Endothelial cell of umbilical vein (primary cell): ENCODE results near the gene MAPT. TPM values are rescaled to one million over a fixed set of nuclear protein-coding genes. Genes with fewer than 3 reads are reported as not detected.

Experiments
- BruUV-seq: library from RNA; stranded (reverse); fragments of 400-500 nt; replicated peaks from 2 replicates; lab custom pipeline; 2021; lab: Mats Ljungman, UMichigan
- CTCF ChIA-PET: fragments of 300-600, 350-600 bp; sonication (Branson Sonifier 250); formaldehyde crosslinking; loops from one replicate; lab custom pipeline; 2021; ENCODE audit warnings: antibody characterized with exemption, inconsistent platforms; lab: Charles Lee
- POLR2A ChIA-PET: fragments of 300-600, 350-600 bp; sonication (Branson Sonifier 250); formaldehyde crosslinking; loops from one replicate; lab custom pipeline; 2021; ENCODE audit warnings: antibody characterized with exemption, inconsistent platforms; lab: Charles Lee
- DNase-seq: peaks from one replicate; pipeline ENCODE4 v3.0.0-alpha.2; 2011; ENCODE audit warnings: low read depth, low spot score
- FAIRE-seq: peaks from 2 replicates; lab custom pipeline; 2011; peaks lifted over from hg19 to GRCh38; lab: Jason Lieb, UNC
- H2AFZ ChIP-seq: 2 replicates; pipeline ENCODE4 v1.6.0; 2012; ENCODE audit warnings: low read depth, low read length, control low read depth, inconsistent platforms
- H3K27ac ChIP-seq: 2 replicates; pipeline ENCODE4 v1.5.1; 2011; ENCODE audit warnings: low read depth, mild to moderate bottlenecking, control low read depth, low read length, moderate library complexity; ENCODE audit not compliant: insufficient read depth
- H3K27me3 ChIP-seq, 2 experiments: 2 replicates each; pipeline versions ENCODE4 v1.6.0 to v1.6.1; 2011; ENCODE audit warnings: low read length in 2 of 2, mixed read lengths in 1 of 2; ENCODE audit not compliant: control insufficient read depth in 2 of 2, insufficient read depth in 2 of 2
- H3K36me3 ChIP-seq, 2 experiments: 2 replicates in 1 of 2; 3 replicates in 1 of 2; pipeline ENCODE4 v1.5.1; 2011; ENCODE audit warnings: low read length in 2 of 2, mild to moderate bottlenecking in 1 of 2, moderate library complexity in 1 of 2; ENCODE audit not compliant: control insufficient read depth in 2 of 2, insufficient read depth in 2 of 2; ENCODE audit errors: extremely low read depth in 1 of 2
- H3K4me1 ChIP-seq: 3 replicates; pipeline ENCODE4 v1.5.1; 2011; ENCODE audit warnings: mild to moderate bottlenecking, low read length; ENCODE audit not compliant: control insufficient read depth, insufficient read depth; ENCODE audit errors: extremely low read depth
- H3K4me2 ChIP-seq: 2 replicates; pipeline ENCODE4 v1.6.1; 2011; ENCODE audit warnings: low read length, control low read depth, mixed read lengths; ENCODE audit not compliant: insufficient read depth
- H3K4me3 ChIP-seq, 3 experiments: fragments of 200-600 bp in 1 of 3; sonication (generic), shearing (Covaris generic) in 1 of 3; replicated peaks in 1 of 3; 2 replicates each; pipeline ENCODE4 v1.5.1; 2011 to 2016; ENCODE audit warnings: control low read depth in 3 of 3, low read length in 3 of 3, mild to moderate bottlenecking in 2 of 3, inconsistent platforms in 1 of 3, low read depth in 1 of 3, moderate library complexity in 1 of 3; ENCODE audit not compliant: insufficient read depth in 1 of 3
- H3K79me2 ChIP-seq: 2 replicates; pipeline ENCODE4 v1.6.0; 2012; ENCODE audit warnings: low read length, inconsistent platforms; ENCODE audit not compliant: control insufficient read depth, insufficient read depth
- H3K9ac ChIP-seq: replicated peaks from 2 replicates; pipeline ENCODE3; 2011; ENCODE audit warnings: low read length, control low read depth; ENCODE audit not compliant: insufficient read depth; ENCODE audit errors: extremely low read depth
- H3K9me1 ChIP-seq: replicated peaks from 3 replicates; pipeline ENCODE4 v1.6.0; 2011; ENCODE audit warnings: mild to moderate bottlenecking, low read length; ENCODE audit not compliant: control insufficient read depth, insufficient read depth; ENCODE audit errors: extremely low read depth
- H3K9me3 ChIP-seq: replicated peaks from 2 replicates; pipeline ENCODE4 v1.5.1; 2012; ENCODE audit warnings: low read length, inconsistent platforms; ENCODE audit not compliant: control insufficient read depth, insufficient read depth
- H4K20me1 ChIP-seq: replicated peaks from 2 replicates; pipeline ENCODE3; 2011; ENCODE audit warnings: mild to moderate bottlenecking, low read length; ENCODE audit not compliant: control insufficient read depth, insufficient read depth; ENCODE audit errors: extremely low read depth
- CTCF ChIP-seq, 2 donors: IDR thresholded peaks; 1 replicate in 1 of 2; 2 replicates in 1 of 2; pipeline ENCODE4 v1.5.1; 2011; ENCODE audit warnings: low read length in 2 of 2, mild to moderate bottlenecking in 2 of 2, moderate library complexity in 2 of 2, control low read depth in 1 of 2, inconsistent platforms in 1 of 2, low read depth in 1 of 2; ENCODE audit not compliant: insufficient read depth in 1 of 2; ENCODE audit errors: extremely low read depth in 1 of 2
- EZH2 ChIP-seq: IDR thresholded peaks from 2 replicates; pipeline ENCODE4 v1.6.1; 2012; ENCODE audit warnings: borderline replicate concordance, low read depth, mild to moderate bottlenecking, moderate library complexity, low read length, inconsistent platforms; ENCODE audit not compliant: severe bottlenecking
- FOS ChIP-seq: IDR thresholded peaks from 2 replicates; pipeline ENCODE4 v1.6.1; 2011; ENCODE audit warnings: mild to moderate bottlenecking, low read length, moderate library complexity, borderline replicate concordance; ENCODE audit not compliant: insufficient read depth
- GATA2 ChIP-seq: IDR thresholded peaks from 2 replicates; pipeline ENCODE4 v1.7.0; 2011; ENCODE audit warnings: low read depth, mild to moderate bottlenecking, moderate library complexity, mixed read lengths, low read length; ENCODE audit not compliant: insufficient read length, insufficient read depth
- JUN ChIP-seq: IDR thresholded peaks from 2 replicates; pipeline ENCODE4 v1.6.1; 2011; ENCODE audit warnings: borderline replicate concordance, low read depth; ENCODE audit not compliant: insufficient read length, insufficient read depth
- MYC ChIP-seq: IDR thresholded peaks from one replicate; pipeline ENCODE4 v1.6.1; 2011; ENCODE audit warnings: mild to moderate bottlenecking, low read depth, low read length
- POLR2A ChIP-seq: IDR thresholded peaks from 2 replicates; pipeline ENCODE4 v1.6.1; 2012; ENCODE audit warnings: low read depth, mild to moderate bottlenecking, control low read depth, low read length
- POLR2AphosphoS5 ChIP-seq: IDR thresholded peaks from 2 replicates; pipeline ENCODE4 v1.6.1; 2012; ENCODE audit warnings: low read depth, mild to moderate bottlenecking, control low read depth, low read length, moderate library complexity; ENCODE audit not compliant: insufficient read depth
- dilution Hi-C: fragments of 300-500 bp; cut with MboI; formaldehyde crosslinking; loops from one replicate; pipeline ENCODE4 v1.15.0; 2019; ENCODE audit warnings: low sequenced_read_pairs; ENCODE audit not compliant: extremely low pct_ligation_motif_present
- intact Hi-C: fragments of 100-400 bp; cut with micrococcal nuclease; formaldehyde crosslinking; loops from one replicate; pipeline ENCODE4 v1.10.0; 2022
- polyA plus RNA-seq, 4 experiments: library from polyadenylated mRNA; depleted of rRNA in 3 of 4; stranded (reverse) in 3 of 4; unstranded in 1 of 4; fragments of >200 nt; gene quantifications; 2 replicates each; pipeline versions ENCODE4 v1.2.1 to v1.2.3, GENCODE V29; 2011 to 2012; ENCODE audit warnings: missing spikeins in 1 of 4
- total RNA-seq: library from RNA; stranded (reverse); gene quantifications from 2 replicates; pipeline ENCODE4 v1.2.3, GENCODE V29; 2021
- TF ChIP-seq, protein P1 (sequence below): IDR thresholded peaks from 2 replicates; pipeline ENCODE4 v1.6.1; 2011; ENCODE audit not compliant: insufficient read depth, insufficient read length

Gene MAPT
- total and polyA plus RNA-seq, 2 donors (not counting 3 experiments of a cell fraction or from before 2014, with no cell fraction given), result 0.04 to 0.51 TPM

DNA sequence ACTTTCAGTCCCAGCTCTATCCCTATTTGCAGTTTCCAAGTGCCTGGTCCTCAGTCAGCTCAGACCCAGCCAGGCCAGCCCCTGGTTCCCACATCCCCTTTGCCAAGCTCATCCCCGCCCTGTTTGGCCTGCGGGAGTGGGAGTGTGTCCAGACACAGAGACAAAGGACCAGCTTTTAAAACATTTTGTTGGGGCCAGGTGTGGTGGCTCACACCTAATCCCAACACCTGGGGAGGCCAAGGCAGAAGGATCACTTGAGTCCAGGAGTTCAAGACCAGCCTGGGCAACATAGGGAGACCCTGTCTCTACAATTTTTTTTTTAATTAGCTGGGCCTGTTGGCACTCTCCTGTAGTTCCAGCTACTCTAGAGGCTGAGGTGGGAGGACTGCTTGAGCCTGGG is 106.4 kb downstream of the MAPT start:
- no peaks in the 10 kb centered on the region for H3K9me3 ChIP-seq
- FAIRE-seq (no peak), DNase-seq (no peak)
- no peak for TF ChIP-seq CTCF (IDR thresholded peaks at IDR 0.05; ENCODE audit: extremely low read depth in 1 of 2, insufficient read depth in 1 of 2, low read depth in 1 of 2, low read length in 2 of 2)
- no peak for TF ChIP-seq POLR2AphosphoS5
- TF ChIP-seq, protein P1, sequence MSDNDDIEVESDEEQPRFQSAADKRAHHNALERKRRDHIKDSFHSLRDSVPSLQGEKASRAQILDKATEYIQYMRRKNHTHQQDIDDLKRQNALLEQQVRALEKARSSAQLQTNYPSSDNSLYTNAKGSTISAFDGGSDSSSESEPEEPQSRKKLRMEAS, result no peak
- TF ChIP-seq MYC, result no peak
- TF ChIP-seq FOS, result no peak
- TF ChIP-seq JUN, result no peak
- TF ChIP-seq GATA2, result no peak
- TF ChIP-seq EZH2, result no peak
- no peak for TF ChIP-seq POLR2A
- intact Hi-C loops (loop anchor here (5.0 kb wide), 1 partner anchor 192 kb away; the partner anchor contains the start of gene KANSL1), dilution Hi-C loops (no loop called here)
- ChIA-PET POLR2A (no interaction called here), CTCF (interaction anchor here (1.0 to 5.2 kb wide), 6 partner anchors 9 to 286 kb away, joined by 3 to 50 read pairs (median 4); partner anchors contain the start of gene KANSL1)
- no peaks in the 10 kb centered on the region for H3K4me1 ChIP-seq
- no peak overlapping the region for H3K4me3 ChIP-seq
- no peak overlapping the region for H3K9ac ChIP-seq
- H4K20me1 ChIP-seq, result no peaks in the 10 kb centered on the region
- H3K9me1 ChIP-seq, result no peaks in the 10 kb centered on the region
- no peaks in the 10 kb centered on the region for H3K79me2 ChIP-seq
- H3K36me3 ChIP-seq, result no peaks in the 10 kb centered on the region
- H3K4me2 ChIP-seq, result no peak overlapping the region
- BruUV-seq, result no TSS peak
- H3K27ac ChIP-seq, result no peak overlapping the region
- H2AFZ ChIP-seq, result no peak overlapping the region
- H3K27me3 ChIP-seq, result no peaks in the 10 kb centered on the region
